HG02973 (cell line): ENCODE results near the gene BRIP1.
"Not testable (repeated sequence)": the region's sequence is repeated elsewhere in the genome, so short reads cannot be mapped to it uniquely, and the experiment has no call there.

ENCODE experiments used
- ATAC-seq: cut with Tn5 transposase; IDR thresholded peaks from one replicate; pipeline ENCODE4 v1.9.1; 2021; ENCODE audit warnings: moderate library complexity; ENCODE audit not compliant: unreplicated experiment

BRIP1 gene

GRCh38 chr17:61862975-61863800 is at the start of gene BRIP1:
BRIP1 (minus strand) TSS chr17:61863528; CDS start chr17:61861539, 1,989 bp downstream.
- ATAC-seq, result peak; percentile 85

- no peak for ATAC-seq
Measured at GRCh38 chr17:61908292-61909037, 45.1 kb upstream of the BRIP1 start.

- ATAC-seq, result no peak
Measured at GRCh38 chr17:61907361-61907760, 44.0 kb upstream of the BRIP1 start.

GRCh38 chr17:61904094-61904710 is 40.9 kb upstream of the BRIP1 start:
- ATAC-seq, result peak; percentile 86

GRCh38 chr17:61903251-61903650 is 39.9 kb upstream of the BRIP1 start:
- ATAC-seq, result no peak

GRCh38 chr17:61897548-61898180 is 34.3 kb upstream of the BRIP1 start:
- no peak for ATAC-seq

- ATAC-seq, result no peak
Measured at GRCh38 chr17:61895391-61895790, 32.1 kb upstream of the BRIP1 start.

- ATAC-seq, result not testable (repeated sequence)
Measured at GRCh38 chr17:61894310-61894709, 31.0 kb upstream of the BRIP1 start.

- ATAC-seq, result not testable (repeated sequence)
Measured at GRCh38 chr17:61887733-61888132, 24.4 kb upstream of the BRIP1 start.

GRCh38 chr17:61885865-61886264 is 22.5 kb upstream of the BRIP1 start:
- ATAC-seq, result not testable (repeated sequence)

GRCh38 chr17:61884864-61885263 is 21.5 kb upstream of the BRIP1 start:
- ATAC-seq, result no peak

GRCh38 chr17:61880589-61881102 is 17.3 kb upstream of the BRIP1 start:
- ATAC-seq, result no peak

- no peak for ATAC-seq
Measured at GRCh38 chr17:61878984-61879612, 15.8 kb upstream of the BRIP1 start.

- ATAC-seq, result no peak
Measured at GRCh38 chr17:61878520-61878919, 15.2 kb upstream of the BRIP1 start.

GRCh38 chr17:61877837-61878236 is 14.5 kb upstream of the BRIP1 start:
- ATAC-seq, result no peak

GRCh38 chr17:61875804-61876203 is 12.5 kb upstream of the BRIP1 start:
- no peak for ATAC-seq

- peak; percentile 54 for ATAC-seq
Measured at GRCh38 chr17:61875285-61875684, 12.0 kb upstream of the BRIP1 start.

- ATAC-seq, result no peak
Measured at GRCh38 chr17:61874075-61874474, 10.7 kb upstream of the BRIP1 start.

GRCh38 chr17:61872099-61872498 is 8.8 kb upstream of the BRIP1 start:
- no peak for ATAC-seq

- ATAC-seq, result no peak
Measured at GRCh38 chr17:61869138-61869537, 5.8 kb upstream of the BRIP1 start.
